HepG2 (cell line): ENCODE data around the gene ZNF48. TPM values are rescaled to one million over a fixed set of nuclear protein-coding genes. Genes with fewer than 3 reads are reported as not detected.
A peak's percentile ranks its signal among the peaks of the same experiment; 100 is the strongest.

Experiments
- CHCHD3 ChIP-seq: sonication (generic); formaldehyde crosslinking; IDR thresholded peaks from 2 replicates; pipeline ENCODE4 v1.8.0; 2022; ENCODE audit warnings: mild to moderate bottlenecking, missing genetic modification reagents, moderate library complexity
- FOXA1 ChIP-seq, 2 experiments: fragments of 450-650 bp in 1 of 2; sonication (generic) in 1 of 2; formaldehyde crosslinking in 1 of 2; IDR thresholded peaks; 2 replicates each; pipeline versions ENCODE4 v1.4.0 to v1.6.1; 2016 to 2020; ENCODE audit warnings: missing genetic modification reagents in 1 of 2
- FOXA3 ChIP-seq: IDR thresholded peaks from 2 replicates; pipeline ENCODE4 v1.6.1; 2016; ENCODE audit warnings: missing genetic modification reagents, missing compliant biosample characterization
- FOXP4 ChIP-seq: sonication (generic); formaldehyde crosslinking; IDR thresholded peaks from 2 replicates; pipeline ENCODE4 v1.4.0; 2020; ENCODE audit warnings: missing genetic modification reagents
- GMEB1 ChIP-seq: sonication (generic); formaldehyde crosslinking; IDR thresholded peaks from 2 replicates; pipeline ENCODE4 v1.5.1; 2020; ENCODE audit warnings: missing genetic modification reagents, mild to moderate bottlenecking, borderline replicate concordance
- IRF1 ChIP-seq: sonication (generic); formaldehyde crosslinking; IDR thresholded peaks from 2 replicates; pipeline ENCODE4 v1.4.0; 2020; ENCODE audit warnings: low read depth, mild to moderate bottlenecking, missing genetic modification reagents
- ISL2 ChIP-seq: sonication (generic); formaldehyde crosslinking; IDR thresholded peaks from 2 replicates; pipeline ENCODE4 v1.5.0; 2020; ENCODE audit warnings: missing genetic modification reagents
- KLF9 ChIP-seq: IDR thresholded peaks from 2 replicates; pipeline ENCODE4 v1.6.1; 2016; ENCODE audit warnings: low read depth
- MYNN ChIP-seq: sonication (generic); formaldehyde crosslinking; IDR thresholded peaks from 2 replicates; pipeline ENCODE4 v1.4.0; 2020; ENCODE audit warnings: mild to moderate bottlenecking, low read depth, missing genetic modification reagents
- PHF8 ChIP-seq: sonication (generic); formaldehyde crosslinking; IDR thresholded peaks from 2 replicates; pipeline ENCODE4 v1.5.0; 2020; ENCODE audit warnings: missing genetic modification reagents
- RARG ChIP-seq: sonication (generic); formaldehyde crosslinking; IDR thresholded peaks from 2 replicates; pipeline ENCODE4 v1.4.0; 2020; ENCODE audit warnings: low read depth, mild to moderate bottlenecking, missing genetic modification reagents
- RXRA ChIP-seq: sonication (generic); formaldehyde crosslinking; IDR thresholded peaks from 2 replicates; pipeline ENCODE4 v1.5.1; 2020; ENCODE audit warnings: missing genetic modification reagents
- SMYD3 ChIP-seq: sonication (generic); formaldehyde crosslinking; IDR thresholded peaks from 2 replicates; pipeline ENCODE4 v1.8.1; 2023; ENCODE audit warnings: mild to moderate bottlenecking, missing genetic modification reagents
- SRSF4 ChIP-seq: fragments of 200-400 bp; formaldehyde crosslinking; IDR thresholded peaks from one replicate; pipeline ENCODE4 v1.6.1; 2018; ENCODE audit warnings: mild to moderate bottlenecking, low read depth, low read length, moderate library complexity; ENCODE audit not compliant: poor library complexity, severe bottlenecking
- THRA ChIP-seq: sonication (generic); formaldehyde crosslinking; IDR thresholded peaks from 2 replicates; pipeline ENCODE4 v1.4.0; 2020; ENCODE audit warnings: missing genetic modification reagents, borderline replicate concordance
- ZBTB49 ChIP-seq: sonication (generic); formaldehyde crosslinking; IDR thresholded peaks from 2 replicates; pipeline ENCODE4 v1.4.0; 2020; ENCODE audit warnings: missing genetic modification reagents, borderline replicate concordance
- ZFP36L1 ChIP-seq: sonication (generic); formaldehyde crosslinking; IDR thresholded peaks from 2 replicates; pipeline ENCODE4 v1.8.0; 2022; ENCODE audit warnings: mild to moderate bottlenecking, missing genetic modification reagents, moderate library complexity
- ZFP36L2 ChIP-seq: sonication (generic); formaldehyde crosslinking; IDR thresholded peaks from 2 replicates; pipeline ENCODE4 v1.4.0; 2020; ENCODE audit warnings: missing genetic modification reagents
- ZNF430 ChIP-seq: sonication (generic); formaldehyde crosslinking; IDR thresholded peaks from 2 replicates; pipeline ENCODE4 v1.9.0; 2021; ENCODE audit warnings: mild to moderate bottlenecking, missing genetic modification reagents
- ZNF761 ChIP-seq: sonication (generic); formaldehyde crosslinking; conservative IDR thresholded peaks from 2 replicates; pipeline ENCODE4 v1.4.0; 2020; ENCODE audit warnings: mild to moderate bottlenecking, missing genetic modification reagents
- polyA plus RNA-seq, 8 experiments: library from polyadenylated mRNA; depleted of rRNA in 3 of 8; stranded (reverse) in 7 of 8; unstranded in 1 of 8; fragments of >200 nt; fragmentation: Illumina TruSeq in 4 of 8; extraction: Trizol in 4 of 8; gene quantifications; 2 replicates each; pipeline versions ENCODE4 v1.2.1 to v1.2.3, GENCODE V29; 2011 to 2016; ENCODE audit warnings: low read depth in 4 of 8, missing spikeins in 1 of 8, mixed read lengths in 1 of 8; ENCODE audit not compliant: insufficient read depth in 1 of 8
- total RNA-seq, 5 experiments: library from RNA; depleted of rRNA; stranded (reverse); fragments of >200 nt; fragmentation: Illumina TruSeq; extraction: Trizol; gene quantifications; 2 replicates each; pipeline ENCODE4 v1.2.3, GENCODE V29; 2016; ENCODE audit warnings: low read depth in 1 of 5

ZNF48 gene
- total and polyA plus RNA-seq, 2 of the 13 experiments (the other 11 are each of a cell fraction or from before 2014, with no cell fraction given) = 9.9 to 12.3 TPM

- TF ChIP-seq GMEB1 (CRISPR knock-in tag) (no peak), FOXA3 (peak; percentile 54), PHF8 (CRISPR knock-in tag) (peak; percentile 37; the same call in 1 of the 2 replicates), FOXA1 (IDR thresholded peaks at IDR 0.05) (no peak), FOXA1 (CRISPR knock-in tag; IDR thresholded peaks at IDR 0.05) (0 out of 2 replicates have a peak, but pooled peaks have one; percentile 11), SMYD3 (CRISPR knock-in tag) (no peak), IRF1 (no peak), ZNF430 (no peak), FOXP4 (CRISPR knock-in tag) (no peak), ZFP36L2 (no peak), ZFP36L1 (CRISPR knock-in tag) (peak; percentile 69; the same call in 1 of the 2 replicates), SRSF4 (no peak), ZNF761 (CRISPR knock-in tag) (0 out of 2 replicates have a peak, but pooled peaks have one; percentile 39), CHCHD3 (CRISPR knock-in tag) (no peak), RARG (CRISPR knock-in tag) (no peak), MYNN (CRISPR knock-in tag) (no peak), ISL2 (CRISPR knock-in tag) (no peak), ZBTB49 (CRISPR knock-in tag) (no peak), KLF9 (CRISPR knock-in tag) (no peak), THRA (CRISPR knock-in tag) (0 out of 2 replicates have a peak, but pooled peaks have one; percentile 7), RXRA (CRISPR knock-in tag) (peak; percentile 26; the same call in 1 of the 2 replicates)
Measured at GRCh38 chr16:30352488-30353401, 42.5 kb upstream of the ZNF48 start (continued).
